ENCODE results near the gene CCDC174.

The CCDC174 gene

GRCh38 chr3:14617508-14618023 is 34.0 kb upstream of the CCDC174 start:
- no peaks in the 10 kb centered on the region for H3K27me3 ChIP-seq (ENCODE audit: insufficient read depth, low read length, poor library complexity, severe bottlenecking)

GRCh38 chr3:14619605-14620004 is 32.0 kb upstream of the CCDC174 start:
- Histone ChIP-seq H3K9ac (ENCODE audit: low read depth, low read length, poor library complexity, severe bottlenecking) (no peak overlapping the region), H3K27me3 (ENCODE audit: insufficient read depth, low read length, poor library complexity, severe bottlenecking) (no peaks in the 10 kb centered on the region), H4K20me1 (ENCODE audit: insufficient read depth, low read length, poor library complexity, severe bottlenecking) (no peaks in the 10 kb centered on the region), H3K4me3 (ENCODE audit: low read length, poor library complexity, severe bottlenecking) (no peak overlapping the region), H3K4me2 (ENCODE audit: low read depth, low read length, poor library complexity, severe bottlenecking) (no peak overlapping the region), H3K9me2 (replicated peaks; ENCODE audit: low read depth, low read length) (no peaks in the 10 kb centered on the region), H2AFZ (ENCODE audit: low read length) (no peak overlapping the region), H3K36me3 (ENCODE audit: insufficient read depth, low read length) (no peaks in the 10 kb centered on the region), H3F3A (ENCODE audit: low read depth) (no peaks in the 10 kb centered on the region), H3K4me1 (ENCODE audit: insufficient read depth, low read length, poor library complexity, severe bottlenecking) (no peaks in the 10 kb centered on the region), H3K79me2 (ENCODE audit: insufficient read depth, low read length) (no peaks in the 10 kb centered on the region), H3K9me3 (ENCODE audit: insufficient read depth, low read depth, low read length) (no peaks in the 10 kb centered on the region)
- TF ChIP-seq EZH2phosphoT487 (IDR thresholded peaks at IDR 0.05; ENCODE audit: borderline replicate concordance), result no peak
- no peak for TF ChIP-seq CTCF (conservative IDR thresholded peaks at IDR 0.05; ENCODE audit: low read length)

More at GRCh38 chr3:14617508-14618023, 34.0 kb upstream of the CCDC174 start:
- no peak overlapping the region for H3K4me2 ChIP-seq (ENCODE audit: low read depth, low read length, poor library complexity, severe bottlenecking)
- H3K79me2 ChIP-seq (ENCODE audit: insufficient read depth, low read length), result no peaks in the 10 kb centered on the region
- no peak overlapping the region for H3K4me3 ChIP-seq (ENCODE audit: low read length, poor library complexity, severe bottlenecking)
- no peaks in the 10 kb centered on the region for H3K9me3 ChIP-seq (ENCODE audit: insufficient read depth, low read depth, low read length)
- no peaks in the 10 kb centered on the region for H3K9me2 ChIP-seq (replicated peaks; ENCODE audit: low read depth, low read length)
- H3F3A ChIP-seq (ENCODE audit: low read depth), result no peaks in the 10 kb centered on the region
- TF ChIP-seq EZH2phosphoT487 (IDR thresholded peaks at IDR 0.05; ENCODE audit: borderline replicate concordance), result no peak
- TF ChIP-seq CTCF (conservative IDR thresholded peaks at IDR 0.05; ENCODE audit: low read length), result no peak
- no peak overlapping the region for H3K9ac ChIP-seq (ENCODE audit: low read depth, low read length, poor library complexity, severe bottlenecking)
- no peaks in the 10 kb centered on the region for H3K36me3 ChIP-seq (ENCODE audit: insufficient read depth, low read length)
- H2AFZ ChIP-seq (ENCODE audit: low read length), result no peak overlapping the region
- no peaks in the 10 kb centered on the region for H3K4me1 ChIP-seq (ENCODE audit: insufficient read depth, low read length, poor library complexity, severe bottlenecking)
- H4K20me1 ChIP-seq (ENCODE audit: insufficient read depth, low read length, poor library complexity, severe bottlenecking), result no peaks in the 10 kb centered on the region

GRCh38 chr3:14620512-14620911 is 31.1 kb upstream of the CCDC174 start:
- no peaks in the 10 kb centered on the region for H4K20me1 ChIP-seq (ENCODE audit: insufficient read depth, low read length, poor library complexity, severe bottlenecking)
- H2AFZ ChIP-seq (ENCODE audit: low read length), result no peak overlapping the region
- H3K27me3 ChIP-seq (ENCODE audit: insufficient read depth, low read length, poor library complexity, severe bottlenecking), result no peaks in the 10 kb centered on the region
- H3K4me2 ChIP-seq (ENCODE audit: low read depth, low read length, poor library complexity, severe bottlenecking), result no peak overlapping the region
- TF ChIP-seq EZH2phosphoT487 (IDR thresholded peaks at IDR 0.05; ENCODE audit: borderline replicate concordance) (no peak), CTCF (conservative IDR thresholded peaks at IDR 0.05; ENCODE audit: low read length) (no peak)
- H3K4me3 ChIP-seq (ENCODE audit: low read length, poor library complexity, severe bottlenecking), result no peak overlapping the region
- no peaks in the 10 kb centered on the region for H3K9me2 ChIP-seq (replicated peaks; ENCODE audit: low read depth, low read length)
- H3K9me3 ChIP-seq (ENCODE audit: insufficient read depth, low read depth, low read length), result no peaks in the 10 kb centered on the region
- no peaks in the 10 kb centered on the region for H3F3A ChIP-seq (ENCODE audit: low read depth)
- H3K36me3 ChIP-seq (ENCODE audit: insufficient read depth, low read length), result no peaks in the 10 kb centered on the region
- H3K9ac ChIP-seq (ENCODE audit: low read depth, low read length, poor library complexity, severe bottlenecking), result no peak overlapping the region
- H3K79me2 ChIP-seq (ENCODE audit: insufficient read depth, low read length), result no peaks in the 10 kb centered on the region
- H3K4me1 ChIP-seq (ENCODE audit: insufficient read depth, low read length, poor library complexity, severe bottlenecking), result no peaks in the 10 kb centered on the region

Data from Loucy (cell line).